GM12875 (cell line): ENCODE measurements around the gene ADD3.

Source experiments
- H3K4me3 ChIP-seq: one replicate; pipeline ENCODE4 v1.5.1; 2011; ENCODE audit warnings: low read depth, low read length, control low read depth
- CTCF ChIP-seq: IDR thresholded peaks from 2 replicates; pipeline ENCODE4 v1.5.1; 2011; ENCODE audit warnings: low read depth, mild to moderate bottlenecking, control low read depth, inconsistent platforms, low read length, moderate library complexity, borderline replicate concordance; ENCODE audit not compliant: insufficient read depth

ADD3 gene

GRCh38 chr10:109969760-109970346 is 37.9 kb upstream of the ADD3 start:
- no peak overlapping the region for H3K4me3 ChIP-seq
- no peak for TF ChIP-seq CTCF

- H3K4me3 ChIP-seq, result no peak overlapping the region
Observed at GRCh38 chr10:109971634-109972033, 36.1 kb upstream of the ADD3 start.

GRCh38 chr10:109972372-109973001 is 35.3 kb upstream of the ADD3 start:
- no peak overlapping the region for H3K4me3 ChIP-seq
- TF ChIP-seq CTCF, result no peak

More at GRCh38 chr10:109971634-109972033, 36.1 kb upstream of the ADD3 start:
- no peak for TF ChIP-seq CTCF

- H3K4me3 ChIP-seq, result no peak overlapping the region
- no peak for TF ChIP-seq CTCF
Observed at GRCh38 chr10:109973326-109973829, 34.4 kb upstream of the ADD3 start.

DNA sequence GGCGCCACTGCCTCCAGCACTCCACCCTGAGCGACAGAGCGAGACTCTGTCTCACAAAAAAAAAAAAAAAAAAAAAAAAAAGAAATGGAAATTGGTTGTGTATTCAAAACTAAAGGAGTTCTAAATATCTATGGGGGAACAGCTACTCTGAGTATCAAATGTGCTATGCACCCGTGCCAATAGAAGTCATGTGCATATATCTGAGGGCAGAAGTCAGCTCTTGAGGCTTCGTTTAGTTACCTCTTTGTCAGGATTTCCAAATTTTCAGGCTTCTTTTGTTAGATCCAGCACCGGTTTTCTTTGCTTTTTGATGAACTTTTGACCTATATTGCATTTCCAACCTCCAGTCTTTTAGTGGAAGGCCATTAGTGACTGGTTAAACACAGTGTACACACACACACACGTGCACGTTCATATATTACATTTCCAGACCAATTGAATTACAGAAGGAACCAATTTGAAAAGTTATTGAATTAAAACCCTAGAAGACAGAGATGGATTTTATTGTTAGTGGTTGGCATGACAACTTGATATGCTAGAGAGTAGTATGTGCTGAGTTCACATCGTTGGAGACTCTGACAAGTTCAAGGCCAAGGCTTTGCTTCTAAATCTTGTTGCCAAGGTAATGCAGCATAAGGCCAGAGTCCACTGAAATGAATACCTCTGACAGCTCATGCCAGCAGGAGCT is 33.1 kb upstream of the ADD3 start:
- no peak overlapping the region for H3K4me3 ChIP-seq
- no peak for TF ChIP-seq CTCF

GRCh38 chr10:109975244-109976190 is 32.3 kb upstream of the ADD3 start:
- H3K4me3 ChIP-seq, result no peak overlapping the region
- TF ChIP-seq CTCF, result no peak
